HEK293 (cell line): ENCODE data around the gene MLF2.

ENCODE experiments used
- CTCF ChIA-PET: fragments of 350-600 bp; formaldehyde crosslinking; extraction: SDS; loops from one replicate; lab custom pipeline; 2021; ENCODE audit warnings: antibody characterized with exemption; lab: Yijun Ruan, JAX
- POLR2A ChIA-PET: fragments of 300-600 bp; formaldehyde crosslinking; extraction: SDS; loops from one replicate; lab custom pipeline; 2020; ENCODE audit warnings: antibody characterized with exemption, inconsistent platforms; lab: Yijun Ruan, JAX
- H3K27ac ChIP-seq: fragments of 200-500 bp; sonication (Bioruptor generic); 2 replicates; pipeline ENCODE4 v1.5.1; 2014; ENCODE audit warnings: low read depth, low read length, control low read depth, inconsistent platforms; ENCODE audit errors: extremely low read depth
- H3K36me3 ChIP-seq, 2 experiments: fragments of 200-500 bp in 1 of 2; sonication (Bioruptor generic) in 1 of 2; 1 replicate in 1 of 2; 2 replicates in 1 of 2; pipeline ENCODE4 v1.5.1; 2014 to 2017; ENCODE audit warnings: inconsistent platforms in 2 of 2, low read length in 2 of 2; ENCODE audit not compliant: control insufficient read depth in 2 of 2, insufficient read depth in 1 of 2
- H3K4me1 ChIP-seq: fragments of 200-500 bp; sonication (Bioruptor generic); 2 replicates; pipeline ENCODE4 v1.5.1; 2014; ENCODE audit warnings: mild to moderate bottlenecking, low read length, inconsistent platforms; ENCODE audit not compliant: control insufficient read depth, insufficient read depth
- H3K4me3 ChIP-seq: 2 replicates; pipeline ENCODE4 v1.5.1; 2011; ENCODE audit warnings: low read depth, mild to moderate bottlenecking, control low read depth, low read length, moderate library complexity
- H3K9me3 ChIP-seq: fragments of 200-500 bp; sonication (Bioruptor generic); 2 replicates; pipeline ENCODE4 v1.5.1; 2014; ENCODE audit warnings: low read depth, low read length, inconsistent platforms; ENCODE audit not compliant: control insufficient read depth, insufficient read depth
- BCL11A ChIP-seq: fragments of 450-650 bp; formaldehyde crosslinking; IDR thresholded peaks from 2 replicates; pipeline ENCODE4 v1.5.1; 2016; ENCODE audit warnings: low read depth, missing biosample characterization, missing genetic modification characterization
- ELK4 ChIP-seq: IDR thresholded peaks from 2 replicates; pipeline ENCODE4 v1.6.1; 2011; ENCODE audit warnings: mild to moderate bottlenecking, low read depth, low read length, borderline replicate concordance
- GLIS1 ChIP-seq: fragments of 450-650 bp; formaldehyde crosslinking; IDR thresholded peaks from 2 replicates; pipeline ENCODE4 v1.5.1; 2016; ENCODE audit warnings: missing biosample characterization, missing genetic modification characterization
- HOXC10 ChIP-seq: sonication (generic); formaldehyde crosslinking; IDR thresholded peaks from 2 replicates; pipeline ENCODE4 v1.8.1; 2023; ENCODE audit warnings: mild to moderate bottlenecking, missing genetic modification reagents
- MYNN ChIP-seq: fragments of 450-650 bp; formaldehyde crosslinking; IDR thresholded peaks from 2 replicates; pipeline ENCODE4 v1.5.1; 2016; ENCODE audit warnings: missing biosample characterization, missing genetic modification characterization, borderline replicate concordance
- SP7 ChIP-seq: fragments of 450-650 bp; formaldehyde crosslinking; IDR thresholded peaks from 2 replicates; pipeline ENCODE4 v1.5.1; 2016; ENCODE audit warnings: missing biosample characterization, missing genetic modification characterization
- TCF7L2 ChIP-seq: IDR thresholded peaks from 2 replicates; pipeline ENCODE4 v1.6.1; 2011; ENCODE audit warnings: low read depth, mild to moderate bottlenecking, inconsistent platforms, low read length, moderate library complexity, borderline replicate concordance
- ZBTB6 ChIP-seq: fragments of 450-650 bp; formaldehyde crosslinking; IDR thresholded peaks from 2 replicates; pipeline ENCODE4 v1.5.1; 2017; ENCODE audit warnings: missing biosample characterization, missing genetic modification characterization
- ZFHX2 ChIP-seq: fragments of 450-650 bp; formaldehyde crosslinking; conservative IDR thresholded peaks from 2 replicates; pipeline ENCODE4 v1.5.1; 2016; ENCODE audit warnings: missing biosample characterization, missing genetic modification characterization
- ZFP37 ChIP-seq: fragments of 450-650 bp; formaldehyde crosslinking; IDR thresholded peaks from 2 replicates; pipeline ENCODE4 v1.5.1; 2016; ENCODE audit warnings: missing biosample characterization, missing genetic modification characterization
- ZNF266 ChIP-seq: fragments of 450-650 bp; formaldehyde crosslinking; IDR thresholded peaks from 2 replicates; pipeline ENCODE4 v1.5.1; 2016; ENCODE audit warnings: missing biosample characterization, missing genetic modification characterization, low read depth
- ZNF335 ChIP-seq: fragments of 450-650 bp; formaldehyde crosslinking; conservative IDR thresholded peaks from 2 replicates; pipeline ENCODE4 v1.5.1; 2016; ENCODE audit warnings: missing biosample characterization, missing genetic modification characterization
- ZNF341 ChIP-seq: fragments of 450-650 bp; formaldehyde crosslinking; IDR thresholded peaks from 2 replicates; pipeline ENCODE4; 2016; ENCODE audit warnings: low read depth, missing biosample characterization, missing genetic modification characterization
- ZNF362 ChIP-seq: fragments of 450-650 bp; formaldehyde crosslinking; IDR thresholded peaks from 2 replicates; pipeline ENCODE4 v1.5.1; 2016; ENCODE audit warnings: missing biosample characterization, missing genetic modification characterization
- ZNF394 ChIP-seq: fragments of 450-650 bp; formaldehyde crosslinking; IDR thresholded peaks from 2 replicates; pipeline ENCODE4 v1.5.1; 2016; ENCODE audit warnings: missing biosample characterization, missing genetic modification characterization, mild to moderate bottlenecking, moderate library complexity, borderline replicate concordance
- ZNF600 ChIP-seq: fragments of 450-650 bp; formaldehyde crosslinking; IDR thresholded peaks from 2 replicates; pipeline ENCODE4 v1.5.1; 2016; ENCODE audit warnings: missing biosample characterization, missing genetic modification characterization
- ZNF624 ChIP-seq: fragments of 450-650 bp; formaldehyde crosslinking; IDR thresholded peaks from 2 replicates; pipeline ENCODE4 v1.5.1; 2017; ENCODE audit warnings: missing biosample characterization, missing genetic modification characterization
- ZNF626 ChIP-seq: fragments of 450-650 bp; sonication (Bioruptor Pico); formaldehyde crosslinking; IDR thresholded peaks from 2 replicates; pipeline ENCODE4 v1.5.1; 2018; ENCODE audit warnings: missing biosample characterization, missing genetic modification characterization, inconsistent platforms
- ZNF654 ChIP-seq: fragments of 450-650 bp; formaldehyde crosslinking; IDR thresholded peaks from 2 replicates; pipeline ENCODE4 v1.5.1; 2016; ENCODE audit warnings: low read depth, missing biosample characterization, missing genetic modification characterization
- ZNF670 ChIP-seq: fragments of 450-650 bp; formaldehyde crosslinking; IDR thresholded peaks from 2 replicates; pipeline ENCODE4 v1.5.1; 2016; ENCODE audit warnings: missing biosample characterization, missing genetic modification characterization, low read depth
- ZNF704 ChIP-seq: fragments of 450-650 bp; formaldehyde crosslinking; IDR thresholded peaks from 2 replicates; pipeline ENCODE4 v1.5.1; 2016; ENCODE audit warnings: missing biosample characterization, missing genetic modification characterization
- ZNF76 ChIP-seq: fragments of 450-650 bp; formaldehyde crosslinking; IDR thresholded peaks from 2 replicates; pipeline ENCODE4; 2016; ENCODE audit warnings: low read depth, missing biosample characterization, missing genetic modification characterization, borderline replicate concordance
- ZNF830 ChIP-seq: fragments of 450-650 bp; IDR thresholded peaks from 2 replicates; pipeline ENCODE4 v1.5.0; 2018; ENCODE audit warnings: missing biosample characterization, missing genetic modification characterization, low read depth, mild to moderate bottlenecking, moderate library complexity
- TF ChIP-seq, protein P1 (sequence below): fragments of 450-650 bp; formaldehyde crosslinking; IDR thresholded peaks from 2 replicates; pipeline ENCODE4 v1.5.1; 2016; ENCODE audit warnings: missing biosample characterization, missing genetic modification characterization
- TF ChIP-seq, protein P2 (sequence below): fragments of 450-650 bp; formaldehyde crosslinking; optimal IDR thresholded peaks from 2 replicates; pipeline ENCODE3; 2016; ENCODE audit warnings: missing biosample characterization, mild to moderate bottlenecking, missing genetic modification characterization

MLF2 gene

DNA sequence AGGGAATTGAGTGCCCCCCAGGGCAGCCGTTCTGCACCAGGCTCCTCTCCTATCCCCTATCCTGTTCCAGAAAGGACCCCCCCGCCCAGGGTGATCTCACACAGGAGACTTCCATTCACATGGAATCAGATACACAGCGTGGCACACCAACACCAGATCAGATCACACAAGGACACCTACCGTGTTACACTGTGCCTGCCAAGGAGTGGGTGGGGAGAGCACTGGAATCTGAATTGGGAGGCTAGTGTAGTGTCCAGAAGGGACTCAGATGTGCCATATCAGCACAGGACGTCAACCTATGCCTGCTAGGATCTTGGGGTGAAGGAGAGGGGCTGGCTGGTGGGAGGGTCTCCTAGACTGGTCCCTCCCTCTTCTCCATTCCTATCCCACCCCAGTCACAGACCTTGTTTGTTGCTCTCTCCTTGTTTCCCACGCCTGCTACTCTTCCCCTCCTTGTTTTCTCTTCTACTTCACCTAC lies 15.5 kb upstream of the MLF2 start (continued):
- no peak for TF ChIP-seq ELK4
- TF ChIP-seq ZNF362 (tag by site-specific recombination) = no peak
- no peak for TF ChIP-seq ZNF670 (tag by site-specific recombination)
- TF ChIP-seq TCF7L2 = no peak
- no peak for TF ChIP-seq ZNF704 (tag by site-specific recombination)
- no peak for TF ChIP-seq HOXC10
- TF ChIP-seq ZNF830 = no peak

DNA sequence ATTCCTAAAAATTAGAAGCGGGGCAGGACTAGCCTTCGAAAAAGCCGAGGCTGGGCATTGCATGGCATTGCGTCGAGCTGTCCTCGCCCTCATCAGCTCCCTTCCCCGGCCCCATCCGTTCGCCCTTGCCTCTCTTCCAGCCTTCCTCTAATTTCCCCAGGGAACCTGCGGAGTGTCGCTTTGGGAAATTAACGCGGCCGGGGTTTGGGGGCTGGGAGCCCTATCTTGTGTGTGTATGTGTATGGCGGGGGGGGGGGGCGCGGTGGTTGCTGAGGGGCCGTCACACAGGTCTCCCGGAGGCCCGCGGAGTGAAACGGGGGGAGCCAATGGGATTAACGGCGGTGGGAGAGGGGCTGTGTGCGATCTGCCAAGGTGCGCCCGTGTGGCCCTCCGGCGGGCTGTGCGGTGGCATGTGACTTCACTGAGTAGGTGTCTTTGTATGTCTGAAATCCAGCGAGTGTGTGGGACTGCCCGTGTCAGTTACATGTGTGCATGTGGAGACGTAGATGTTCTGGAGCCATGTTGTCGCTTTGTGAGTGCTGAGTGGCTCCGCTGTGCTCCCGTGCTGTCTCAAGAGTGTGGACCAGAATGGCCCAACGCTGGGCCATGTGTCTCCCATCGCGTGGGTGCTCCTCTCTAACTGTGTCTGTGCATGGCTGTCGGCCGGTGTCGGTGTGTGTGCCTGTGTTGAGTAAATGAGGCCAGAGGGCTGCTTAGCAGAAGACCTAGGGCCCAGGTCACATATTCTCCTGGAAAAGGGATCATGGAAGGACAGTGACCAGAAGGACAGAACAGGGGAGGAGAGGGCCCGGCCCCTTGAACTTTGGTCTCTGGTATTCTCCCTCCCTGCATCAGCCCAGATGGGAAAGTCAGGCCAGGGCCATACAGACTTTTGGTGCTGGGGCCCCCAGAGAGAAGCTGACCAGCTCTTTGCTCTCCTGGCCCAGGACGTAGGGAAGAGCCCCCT lies 14.7 kb upstream of the MLF2 start:
- ChIA-PET POLR2A (interaction anchor here (0.6 to 3.9 kb wide), 15 partner anchors 10 to 154 kb away, joined by 3 to 79 read pairs (median 6); partner anchors contain the start of genes CDCA3, COPS7A, MLF2 and SPSB2), CTCF (interaction anchor here (0.6 to 7.8 kb wide), 16 partner anchors 8 to 1166 kb away, joined by 3 to 140 read pairs (median 4); partner anchors contain the start of genes COPS7A, MLF2, P3H3 and USP5)
- Histone ChIP-seq H3K36me3 (peaks cover 11 to 26% of the 10 kb centered on the region in 2 experiments; a peak in 2 of 3 replicates), H3K4me3 (peak overlapping the region; percentile 77), H3K4me1 (peaks cover 34% of the 10 kb centered on the region), H3K9me3 (no peaks in the 10 kb centered on the region), H3K27ac (peak overlapping the region; percentile 92)
- TF ChIP-seq ZNF341 (tag by site-specific recombination) (no peak), ZNF76 (tag by site-specific recombination) (no peak; the same call in 1 of the 2 replicates), ZNF335 (tag by site-specific recombination) (peak; percentile 64), ZNF600 (peak; percentile 98), SP7 (tag by site-specific recombination) (peak; percentile 36; the same call in 1 of the 2 replicates), ZNF624 (tag by site-specific recombination) (no peak), BCL11A (no peak), GLIS1 (tag by site-specific recombination) (peak; percentile 65; the same call in 1 of the 2 replicates), ZNF266 (tag by site-specific recombination) (no peak), ZNF654 (tag by site-specific recombination) (no peak), ZFHX2 (tag by site-specific recombination) (peak; percentile 92), ZNF626 (tag by site-specific recombination) (no peak), MYNN (peak; percentile 12; the same call in 1 of the 2 replicates), TCF7L2 (no peak), ZNF394 (tag by site-specific recombination) (peak; percentile 41; the same call in 1 of the 2 replicates), ZBTB6 (peak; percentile 90), ZFP37 (tag by site-specific recombination) (peak; percentile 26; the same call in 1 of the 2 replicates)
- TF ChIP-seq, protein P1, sequence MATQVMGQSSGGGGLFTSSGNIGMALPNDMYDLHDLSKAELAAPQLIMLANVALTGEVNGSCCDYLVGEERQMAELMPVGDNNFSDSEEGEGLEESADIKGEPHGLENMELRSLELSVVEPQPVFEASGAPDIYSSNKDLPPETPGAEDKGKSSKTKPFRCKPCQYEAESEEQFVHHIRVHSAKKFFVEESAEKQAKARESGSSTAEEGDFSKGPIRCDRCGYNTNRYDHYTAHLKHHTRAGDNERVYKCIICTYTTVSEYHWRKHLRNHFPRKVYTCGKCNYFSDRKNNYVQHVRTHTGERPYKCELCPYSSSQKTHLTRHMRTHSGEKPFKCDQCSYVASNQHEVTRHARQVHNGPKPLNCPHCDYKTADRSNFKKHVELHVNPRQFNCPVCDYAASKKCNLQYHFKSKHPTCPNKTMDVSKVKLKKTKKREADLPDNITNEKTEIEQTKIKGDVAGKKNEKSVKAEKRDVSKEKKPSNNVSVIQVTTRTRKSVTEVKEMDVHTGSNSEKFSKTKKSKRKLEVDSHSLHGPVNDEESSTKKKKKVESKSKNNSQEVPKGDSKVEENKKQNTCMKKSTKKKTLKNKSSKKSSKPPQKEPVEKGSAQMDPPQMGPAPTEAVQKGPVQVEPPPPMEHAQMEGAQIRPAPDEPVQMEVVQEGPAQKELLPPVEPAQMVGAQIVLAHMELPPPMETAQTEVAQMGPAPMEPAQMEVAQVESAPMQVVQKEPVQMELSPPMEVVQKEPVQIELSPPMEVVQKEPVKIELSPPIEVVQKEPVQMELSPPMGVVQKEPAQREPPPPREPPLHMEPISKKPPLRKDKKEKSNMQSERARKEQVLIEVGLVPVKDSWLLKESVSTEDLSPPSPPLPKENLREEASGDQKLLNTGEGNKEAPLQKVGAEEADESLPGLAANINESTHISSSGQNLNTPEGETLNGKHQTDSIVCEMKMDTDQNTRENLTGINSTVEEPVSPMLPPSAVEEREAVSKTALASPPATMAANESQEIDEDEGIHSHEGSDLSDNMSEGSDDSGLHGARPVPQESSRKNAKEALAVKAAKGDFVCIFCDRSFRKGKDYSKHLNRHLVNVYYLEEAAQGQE = no peak
- TF ChIP-seq, protein P2, sequence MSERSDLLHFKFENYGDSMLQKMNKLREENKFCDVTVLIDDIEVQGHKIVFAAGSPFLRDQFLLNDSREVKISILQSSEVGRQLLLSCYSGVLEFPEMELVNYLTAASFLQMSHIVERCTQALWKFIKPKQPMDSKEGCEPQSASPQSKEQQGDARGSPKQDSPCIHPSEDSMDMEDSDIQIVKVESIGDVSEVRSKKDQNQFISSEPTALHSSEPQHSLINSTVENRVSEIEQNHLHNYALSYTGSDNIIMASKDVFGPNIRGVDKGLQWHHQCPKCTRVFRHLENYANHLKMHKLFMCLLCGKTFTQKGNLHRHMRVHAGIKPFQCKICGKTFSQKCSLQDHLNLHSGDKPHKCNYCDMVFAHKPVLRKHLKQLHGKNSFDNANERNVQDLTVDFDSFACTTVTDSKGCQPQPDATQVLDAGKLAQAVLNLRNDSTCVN = no peak
